Stomach (tissue), 9 donors: ENCODE results near the gene RNF123. TPM values are rescaled to one million over a fixed set of nuclear protein-coding genes. Genes with fewer than 3 reads are reported as not detected.

Experiments
- DNase-seq, 2 donors: peaks; one replicate each; pipeline versions ENCODE4 v3.0.0 to v3.0.0-alpha.2; 2013 to 2019
- H3K27ac ChIP-seq, 5 donors: fragments of 200-600 bp in 4 of 5; sonication (generic) in 4 of 5; one replicate each; pipeline ENCODE4 v1.5.1; 2013 to 2019; ENCODE audit warnings: mild to moderate bottlenecking in 1 of 5, moderate library complexity in 1 of 5
- H3K27me3 ChIP-seq, 3 donors: fragments of 200-600 bp; sonication (generic); one replicate each; pipeline ENCODE4 v1.5.1; 2017 to 2019; ENCODE audit warnings: mixed run types in 1 of 3
- H3K36me3 ChIP-seq, 4 donors: fragments of 200-600 bp; sonication (generic); 1 replicate in 3 of 4; 2 replicates in 1 of 4; pipeline ENCODE4 v1.5.1; 2016 to 2019
- H3K4me1 ChIP-seq, 4 donors: fragments of 200-600 bp; sonication (generic); one replicate each; pipeline ENCODE4 v1.5.1; 2016 to 2019
- H3K4me3 ChIP-seq, 4 donors: fragments of 200-600 bp; sonication (generic) in 3 of 4; one replicate each; pipeline ENCODE4 v1.5.1; 2016 to 2019; ENCODE audit warnings: mild to moderate bottlenecking in 1 of 4
- H3K9me3 ChIP-seq, 4 donors: fragments of 200-600 bp; sonication (generic); one replicate each; pipeline ENCODE4 v1.5.1; 2016 to 2019
- EP300 ChIP-seq: sonication (generic); formaldehyde crosslinking; IDR thresholded peaks from one replicate; pipeline ENCODE4 v1.6.1; 2017; ENCODE audit warnings: antibody characterized with exemption
- POLR2A ChIP-seq, 4 donors: fragments of 450-650 bp; IDR thresholded peaks; one replicate each; pipeline ENCODE4 v1.6.1; 2016; ENCODE audit warnings: antibody characterized with exemption in 4 of 4, control low read depth in 2 of 4, mild to moderate bottlenecking in 1 of 4, moderate library complexity in 1 of 4
- POLR2AphosphoS5 ChIP-seq, 3 donors: sonication (generic); formaldehyde crosslinking; IDR thresholded peaks; one replicate each; pipeline ENCODE4 v1.6.1; 2016; ENCODE audit warnings: antibody characterized with exemption in 3 of 3
- WGBS, 5 donors: extraction: QIAGEN DNeasy Blood & Tissue Kit in 3 of 5; methylation state at CpG; one replicate each; pipeline versions ENCODE4 v1.1.5 to v1.1.7; 2013 to 2018; 5-methylcytosine and 5-hydroxymethylcytosine counted together
- intact Hi-C: fragments of 100-400 bp; cut with DNase I; formaldehyde crosslinking; loops from one replicate; pipeline ENCODE4 v1.15.1; 2023; ENCODE audit warnings: low total_unique reads
- polyA plus RNA-seq, 3 donors: library from polyadenylated mRNA; stranded (reverse); fragments of 200-250 nt; gene quantifications; one replicate each; pipeline ENCODE4 v1.2.3, GENCODE V29; 2013
- small RNA-seq, 4 donors: library from RNA; depleted of rRNA; stranded (forward); fragments of <200 nt; gene quantifications; one replicate each; pipeline ENCODE3, GENCODE V24; 2016
- total RNA-seq, 5 donors: library from RNA; depleted of rRNA; stranded (reverse); fragments of >200 nt; gene quantifications; one replicate each; pipeline versions ENCODE4 v1.1.0 to v1.2.3, GENCODE V29; 2014 to 2016
- TF ChIP-seq, protein P1 (sequence below), 7 experiments: fragments of 450-650 bp in 4 of 7; fragments of 200-600 bp in 3 of 7; sonication (generic) in 3 of 7; IDR thresholded peaks; one replicate each; pipeline ENCODE4 v1.5.1; 2016 to 2019; ENCODE audit warnings: antibody characterized with exemption in 7 of 7, control low read depth in 2 of 7, mild to moderate bottlenecking in 1 of 7
- donor health status: healthy with polysubstance abuse.
- donor health status: Bipolar disorder and iron deficiency.
- donor health status: healthy.

The RNF123 gene
- total and polyA plus RNA-seq, 8 donors, result 18.1 to 75.4 (median 26.6) TPM

DNA sequence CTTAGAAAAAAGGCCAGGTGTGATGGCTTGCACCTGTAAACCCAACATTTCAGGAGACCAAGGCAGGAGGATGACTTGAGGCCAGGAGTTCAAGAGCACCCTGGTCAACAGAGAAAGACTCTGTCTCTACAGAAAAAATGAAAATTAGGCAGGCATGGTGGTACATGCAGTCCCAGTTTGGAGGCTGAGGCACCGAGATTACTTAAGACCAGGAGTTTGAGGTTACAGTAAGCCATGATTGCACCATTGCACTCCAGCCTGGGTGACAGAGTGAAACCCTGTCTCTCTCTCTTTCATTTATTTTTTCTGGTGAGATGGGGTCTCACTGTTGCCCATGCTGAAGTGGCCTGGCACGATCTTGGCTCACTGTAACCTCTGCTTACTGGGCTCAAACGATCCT, 72.3 kb downstream of the RNF123 start:
- no peak for DNase-seq
- Histone ChIP-seq H3K27ac (no peak overlapping the region), H3K9me3 (no peaks in the 10 kb centered on the region), H3K4me1 (peaks cover 0 to 30% (median 14%) of the 10 kb centered on the region in 4 donors), H3K4me3 (no peak overlapping the region), H3K27me3 (no peaks in the 10 kb centered on the region), H3K36me3 (peaks cover 0 to 19% (median 16%) of the 10 kb centered on the region in 4 donors)
- intact Hi-C loops, result no loop called here
- TF ChIP-seq POLR2A (IDR thresholded peaks at IDR 0.05), result no peak
- TF ChIP-seq, protein P1, sequence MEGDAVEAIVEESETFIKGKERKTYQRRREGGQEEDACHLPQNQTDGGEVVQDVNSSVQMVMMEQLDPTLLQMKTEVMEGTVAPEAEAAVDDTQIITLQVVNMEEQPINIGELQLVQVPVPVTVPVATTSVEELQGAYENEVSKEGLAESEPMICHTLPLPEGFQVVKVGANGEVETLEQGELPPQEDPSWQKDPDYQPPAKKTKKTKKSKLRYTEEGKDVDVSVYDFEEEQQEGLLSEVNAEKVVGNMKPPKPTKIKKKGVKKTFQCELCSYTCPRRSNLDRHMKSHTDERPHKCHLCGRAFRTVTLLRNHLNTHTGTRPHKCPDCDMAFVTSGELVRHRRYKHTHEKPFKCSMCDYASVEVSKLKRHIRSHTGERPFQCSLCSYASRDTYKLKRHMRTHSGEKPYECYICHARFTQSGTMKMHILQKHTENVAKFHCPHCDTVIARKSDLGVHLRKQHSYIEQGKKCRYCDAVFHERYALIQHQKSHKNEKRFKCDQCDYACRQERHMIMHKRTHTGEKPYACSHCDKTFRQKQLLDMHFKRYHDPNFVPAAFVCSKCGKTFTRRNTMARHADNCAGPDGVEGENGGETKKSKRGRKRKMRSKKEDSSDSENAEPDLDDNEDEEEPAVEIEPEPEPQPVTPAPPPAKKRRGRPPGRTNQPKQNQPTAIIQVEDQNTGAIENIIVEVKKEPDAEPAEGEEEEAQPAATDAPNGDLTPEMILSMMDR (IDR thresholded peaks at IDR 0.05), result no peak
- 88 to 94% (median 93%) methylated on average over 3 of the region's 3 CpGs for WGBS, 5 donors

DNA sequence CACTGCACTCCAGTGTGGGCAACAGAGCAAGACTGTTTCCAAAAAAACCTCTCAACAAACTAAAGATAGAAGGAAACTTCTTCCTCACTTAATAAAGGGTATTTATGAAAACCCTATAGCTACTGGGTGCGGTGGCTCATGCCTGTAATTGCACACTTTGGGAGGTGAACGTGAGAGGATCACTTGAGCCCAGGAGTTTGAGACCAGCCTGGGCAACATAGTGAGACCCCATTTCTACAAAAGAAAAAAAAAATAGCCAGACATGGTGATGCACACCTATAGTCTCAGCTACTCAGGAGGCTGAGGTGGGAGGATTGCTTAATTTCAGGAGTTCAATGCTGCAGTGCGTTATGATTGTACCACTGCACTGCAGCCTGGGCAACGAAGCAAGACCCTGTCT, 74.6 kb downstream of the RNF123 start:
- no peak overlapping the region for H3K27ac ChIP-seq
- no peak overlapping the region for H3K4me3 ChIP-seq
- H3K4me1 ChIP-seq, result peaks cover 0 to 14% (median 6%) of the 10 kb centered on the region in 4 donors
- intact Hi-C loops, result no loop called here
- 94 to 98% (median 97%) methylated on average over 4 of the region's 4 CpGs for WGBS, 5 donors
- no peak for DNase-seq
- TF ChIP-seq EP300 (no peak), POLR2AphosphoS5 (IDR thresholded peaks at IDR 0.05) (no peak), POLR2A (IDR thresholded peaks at IDR 0.05) (no peak)
- TF ChIP-seq, protein P1 (IDR thresholded peaks at IDR 0.05), result no peak
- H3K9me3 ChIP-seq, result no peaks in the 10 kb centered on the region
- peaks cover 0 to 19% (median 16%) of the 10 kb centered on the region in 4 donors for H3K36me3 ChIP-seq
- no peaks in the 10 kb centered on the region for H3K27me3 ChIP-seq

DNA sequence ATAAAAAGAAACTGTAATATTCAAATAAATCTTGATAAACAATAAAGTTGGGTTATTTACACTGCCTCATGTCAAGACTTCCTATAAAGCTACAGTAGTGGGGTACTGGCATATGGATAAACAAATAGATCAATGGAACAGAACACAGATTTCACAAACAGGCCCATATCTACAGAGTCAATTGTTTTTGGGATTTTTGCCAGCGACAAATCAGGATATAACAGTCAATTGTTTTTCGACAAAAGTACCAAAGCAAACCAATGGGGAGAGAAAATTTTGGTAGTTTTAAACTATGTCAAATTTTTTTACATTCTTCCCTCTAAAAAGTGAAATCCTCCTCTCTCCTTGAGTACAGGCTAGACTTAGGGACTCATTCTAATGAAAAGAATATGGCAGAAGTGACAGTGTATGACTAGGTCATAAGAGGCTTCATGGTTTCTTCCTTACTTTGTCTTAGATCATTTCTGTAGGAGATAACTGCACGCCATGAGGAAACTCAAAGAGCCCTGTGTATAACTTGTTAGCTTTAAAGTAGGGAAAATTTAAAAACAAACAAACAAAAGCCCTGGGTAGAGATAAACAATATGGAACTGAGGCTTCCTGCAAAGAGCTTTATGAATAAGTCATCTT, 80.0 kb downstream of the RNF123 start:
- Histone ChIP-seq H3K4me3 (no peak overlapping the region), H3K27ac (no peak overlapping the region), H3K27me3 (no peaks in the 10 kb centered on the region), H3K9me3 (no peaks in the 10 kb centered on the region), H3K36me3 (peaks cover 0 to 23% (median 17%) of the 10 kb centered on the region in 4 donors), H3K4me1 (peaks cover 0 to 47% (median 9%) of the 10 kb centered on the region in 4 donors)
- intact Hi-C loops, result no loop called here
- TF ChIP-seq POLR2A (IDR thresholded peaks at IDR 0.05), result no peak
- TF ChIP-seq EP300, result no peak
- no peak for TF ChIP-seq POLR2AphosphoS5 (IDR thresholded peaks at IDR 0.05)
- TF ChIP-seq, protein P1 (IDR thresholded peaks at IDR 0.05), result no peak
- no peak for DNase-seq
- 48 to 84% (median 59%) methylated on average over 3 of the region's 3 CpGs for WGBS, 5 donors

DNA sequence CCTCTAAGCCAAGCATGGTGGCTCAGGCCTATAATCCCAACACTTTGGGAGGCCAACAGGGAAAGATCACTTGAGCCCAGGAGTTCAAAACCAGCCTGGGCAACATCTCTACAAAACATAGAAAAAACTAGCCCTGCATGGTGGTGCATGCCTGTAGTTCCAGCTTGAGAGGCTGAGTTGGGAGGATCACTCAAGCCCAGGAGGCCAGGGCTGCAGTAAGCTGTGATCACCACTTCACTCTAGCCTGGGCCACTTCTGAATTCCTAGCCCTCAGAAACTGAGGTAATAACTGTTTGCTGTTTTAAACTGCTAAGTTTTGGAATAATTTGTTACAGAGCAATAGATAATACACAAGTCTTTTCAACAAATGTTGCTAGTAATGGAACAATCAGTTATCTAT, 80.6 kb downstream of the RNF123 start:
- DNase-seq, result no peak
- H3K36me3 ChIP-seq, result peaks cover 0 to 19% (median 17%) of the 10 kb centered on the region in 4 donors
- H3K9me3 ChIP-seq, result no peaks in the 10 kb centered on the region
- H3K4me1 ChIP-seq, result peaks cover 0 to 52% (median 11%) of the 10 kb centered on the region in 4 donors
- H3K4me3 ChIP-seq, result no peak overlapping the region
- intact Hi-C loops, result no loop called here
- no peaks in the 10 kb centered on the region for H3K27me3 ChIP-seq
- TF ChIP-seq POLR2A (IDR thresholded peaks at IDR 0.05) (no peak), EP300 (no peak), POLR2AphosphoS5 (IDR thresholded peaks at IDR 0.05) (no peak)
- TF ChIP-seq, protein P1 (IDR thresholded peaks at IDR 0.05), result no peak
- H3K27ac ChIP-seq, result no peak overlapping the region

Small RNA genes lying within 50 kb of the gene (small RNA-seq; reads per million reads assigned to genes)
- gene AMIGO3 (0 reads per million in 4 donors), gene COX6CP14 (0 reads per million in 4 donors)

Other genes starting within 250 kb of the RNF123 start
- 100 to 1,000 TPM in 1 of 5 donors, 10 to 100 TPM in 4; 29.8 to 144 (median 67.5) TPM for gene DAG1, start 219.3 kb upstream of the RNF123 start, total RNA-seq
- 10 to 100 TPM in 2 of 3 donors, 1 to 10 TPM in 1; 4.1 to 21.9 (median 13.1) TPM for gene DAG1, start 219.3 kb upstream of the RNF123 start, polyA plus RNA-seq
- 1 to 10 TPM in 3 of 5 donors, under 1 TPM in 1, not detected in 1; 0.37 to 4.5 (median 1.5) TPM for gene BSN, start 135.1 kb upstream of the RNF123 start, total RNA-seq
- gene BSN, start 135.1 kb upstream of the RNF123 start, polyA plus RNA-seq, result under 1 TPM in 2 of 3 donors, not detected in 1; 0.03 to 0.06 TPM
- gene APEH, start 15.2 kb upstream of the RNF123 start, total RNA-seq, result 100 to 1,000 TPM in 1 of 5 donors, 10 to 100 TPM in 4; 23.9 to 104 (median 49.4) TPM
- gene APEH, start 15.2 kb upstream of the RNF123 start, polyA plus RNA-seq, result 10 to 100 TPM; 40.3 to 69.7 (median 46.0) TPM
- 100 to 1,000 TPM in 2 of 5 donors, 10 to 100 TPM in 2, 1 to 10 TPM in 1; 6.7 to 172 (median 14.9) TPM for gene MST1, start 83 bp upstream of the RNF123 start, total RNA-seq
- 10 to 100 TPM; 18.9 to 36.9 (median 20.5) TPM for gene MST1, start 83 bp upstream of the RNF123 start, polyA plus RNA-seq
- gene AMIGO3, start 30.1 kb downstream of the RNF123 start, total RNA-seq, result 1 to 10 TPM in 1 of 5 donors, not detected in 4; 1.3 TPM
- gene AMIGO3, start 30.1 kb downstream of the RNF123 start, polyA plus RNA-seq, result under 1 TPM; 0.19 to 0.83 (median 0.76) TPM
- gene GMPPB, start 34.4 kb downstream of the RNF123 start, total RNA-seq, result 10 to 100 TPM; 26.3 to 81.7 (median 39.3) TPM
- 10 to 100 TPM; 14.4 to 33.6 (median 27.3) TPM for gene GMPPB, start 34.4 kb downstream of the RNF123 start, polyA plus RNA-seq
- gene IP6K1, start 97.0 kb downstream of the RNF123 start, total RNA-seq, result 10 to 100 TPM; 16.8 to 68.3 (median 36.4) TPM
- gene IP6K1, start 97.0 kb downstream of the RNF123 start, polyA plus RNA-seq, result 10 to 100 TPM in 2 of 3 donors, 1 to 10 TPM in 1; 7.7 to 16.1 (median 11.5) TPM
- gene CDHR4, start 110.3 kb downstream of the RNF123 start, total RNA-seq, result under 1 TPM in 2 of 5 donors, not detected in 3; under 0.01 to 0.73 TPM
- under 1 TPM in 1 of 3 donors, not detected in 2; 0.18 TPM for gene CDHR4, start 110.3 kb downstream of the RNF123 start, polyA plus RNA-seq
- gene INKA1, start 113.7 kb downstream of the RNF123 start, total RNA-seq, result 1 to 10 TPM in 3 of 5 donors, not detected in 2; 1.8 to 3.3 (median 2.3) TPM
- 10 to 100 TPM in 1 of 3 donors, 1 to 10 TPM in 2; 4.4 to 15.0 (median 5.5) TPM for gene INKA1, start 113.7 kb downstream of the RNF123 start, polyA plus RNA-seq
- 100 to 1,000 TPM in 1 of 5 donors, 10 to 100 TPM in 4; 36.2 to 250 (median 76.3) TPM for gene UBA7, start 124.4 kb downstream of the RNF123 start, total RNA-seq
- gene UBA7, start 124.4 kb downstream of the RNF123 start, polyA plus RNA-seq, result 10 to 100 TPM; 27.2 to 56.2 (median 30.2) TPM
- 1 to 10 TPM in 3 of 5 donors, not detected in 2; 2.3 to 7.0 (median 2.8) TPM for gene TRAIP, start 167.0 kb downstream of the RNF123 start, total RNA-seq
- gene TRAIP, start 167.0 kb downstream of the RNF123 start, polyA plus RNA-seq, result 1 to 10 TPM; 1.5 to 4.3 (median 2.0) TPM
- gene CAMKV, start 180.3 kb downstream of the RNF123 start, total RNA-seq, result 1 to 10 TPM in 1 of 5 donors, not detected in 4; 1.5 TPM
- gene CAMKV, start 180.3 kb downstream of the RNF123 start, polyA plus RNA-seq, result under 1 TPM in 1 of 3 donors, not detected in 2; 0.03 TPM
- 100 to 1,000 TPM in 3 of 5 donors, 10 to 100 TPM in 2; 22.4 to 386 (median 181) TPM for gene MST1R, start 214.3 kb downstream of the RNF123 start, total RNA-seq
- 10 to 100 TPM; 15.9 to 59.0 (median 31.8) TPM for gene MST1R, start 214.3 kb downstream of the RNF123 start, polyA plus RNA-seq
- gene MON1A, start 240.3 kb downstream of the RNF123 start, total RNA-seq, result 10 to 100 TPM in 4 of 5 donors, 1 to 10 TPM in 1; 3.9 to 33.8 (median 11.6) TPM
- gene MON1A, start 240.3 kb downstream of the RNF123 start, polyA plus RNA-seq, result 1 to 10 TPM; 6.1 to 8.2 (median 7.7) TPM